GM18858 (cell line): Measurements from ENCODE around the gene STAM.

Experiments used
- ATAC-seq: cut with Tn5 transposase; IDR thresholded peaks from one replicate; pipeline ENCODE4 v1.9.1; 2021; ENCODE audit not compliant: unreplicated experiment

The STAM gene

DNA sequence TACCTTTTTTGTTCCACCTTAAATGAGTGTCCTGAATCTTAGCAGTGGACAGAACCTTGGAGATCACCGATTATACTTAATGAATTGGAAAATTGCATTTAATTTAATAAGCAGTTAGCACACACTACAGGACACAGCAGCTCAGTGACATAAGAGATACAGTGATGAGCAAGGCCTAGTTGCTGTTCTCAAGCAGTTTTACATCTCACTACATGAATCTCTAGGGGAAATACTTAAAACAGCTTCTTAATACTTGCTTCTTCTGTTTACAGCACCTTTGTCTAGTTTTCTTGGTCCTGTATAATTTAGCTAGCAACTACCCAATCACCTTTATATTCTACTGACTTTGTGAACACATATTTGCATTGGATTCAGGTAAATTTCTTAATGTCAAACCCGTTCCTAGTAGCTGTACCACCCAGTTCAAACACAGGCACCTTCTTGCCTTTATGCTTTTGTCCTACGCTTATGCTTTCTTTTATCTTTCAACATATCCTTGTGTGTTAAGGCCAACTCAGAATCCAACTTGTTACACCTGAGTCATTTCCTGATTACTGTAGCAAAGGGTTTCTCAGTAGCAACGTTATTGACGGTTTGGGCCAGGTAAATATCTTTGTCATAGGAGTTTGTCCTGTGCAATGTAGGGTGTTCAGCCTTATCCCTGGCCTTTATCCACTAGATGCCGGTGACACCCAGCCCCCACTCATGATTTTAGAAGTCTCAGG is 1.8 kb downstream of the STAM start:
- no peak for ATAC-seq

DNA sequence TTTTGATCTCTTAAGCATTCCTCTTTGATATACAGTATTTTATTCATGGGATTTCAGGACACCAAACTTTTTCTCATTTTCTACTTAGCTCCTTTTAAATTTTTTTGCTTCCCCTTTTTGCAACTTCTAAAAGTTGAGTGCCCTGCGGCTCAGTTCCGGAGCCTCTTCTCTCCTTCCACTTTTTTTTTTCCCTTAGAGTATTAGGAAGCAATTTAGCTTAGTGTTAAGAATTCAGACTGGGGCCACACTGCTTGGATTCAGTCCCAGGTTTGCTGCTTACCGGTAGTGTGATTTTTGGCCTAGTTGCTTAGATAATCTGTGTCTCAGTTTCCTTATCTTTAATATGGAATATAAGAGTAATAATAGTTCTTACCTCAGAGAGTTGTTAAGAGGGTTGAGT is 3.4 kb downstream of the STAM start:
- ATAC-seq = no peak

DNA sequence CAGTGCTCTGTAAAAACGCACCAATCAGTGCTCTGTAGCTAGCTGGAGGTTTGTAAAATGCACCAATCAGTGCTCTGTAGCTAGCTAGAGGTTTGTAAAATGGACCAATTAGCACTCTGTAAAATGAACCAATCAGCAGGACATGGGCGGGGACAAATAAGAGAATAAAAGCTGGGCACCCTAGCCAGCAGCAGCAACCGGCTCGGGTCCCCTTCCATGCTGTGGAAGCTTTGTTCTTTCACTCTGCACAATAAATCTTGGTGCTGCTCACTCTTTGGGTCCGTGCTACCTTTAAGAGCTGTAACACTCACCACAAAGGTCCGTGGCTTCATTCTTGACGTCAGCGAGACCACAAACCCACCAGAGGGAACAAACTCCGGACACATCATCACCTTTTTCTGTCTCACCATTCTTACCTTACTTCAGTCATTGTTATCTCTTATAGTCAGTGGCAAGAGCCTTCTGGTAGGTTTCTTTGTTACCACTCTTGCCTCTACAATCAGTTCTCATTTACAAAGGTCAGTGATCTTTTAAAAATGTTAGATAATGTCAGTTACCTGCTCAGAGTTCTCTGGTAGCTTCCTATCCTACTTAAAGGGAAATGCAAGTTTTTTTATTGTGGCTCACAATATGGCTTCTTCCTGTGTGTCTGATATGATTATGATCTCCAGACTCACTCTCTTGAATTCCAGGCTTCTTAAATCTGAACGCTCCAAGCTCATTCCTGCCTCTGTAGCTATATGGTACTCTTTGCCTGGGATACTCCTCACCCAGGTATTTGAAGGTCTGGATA is 4.5 kb downstream of the STAM start:
- no peak for ATAC-seq

DNA sequence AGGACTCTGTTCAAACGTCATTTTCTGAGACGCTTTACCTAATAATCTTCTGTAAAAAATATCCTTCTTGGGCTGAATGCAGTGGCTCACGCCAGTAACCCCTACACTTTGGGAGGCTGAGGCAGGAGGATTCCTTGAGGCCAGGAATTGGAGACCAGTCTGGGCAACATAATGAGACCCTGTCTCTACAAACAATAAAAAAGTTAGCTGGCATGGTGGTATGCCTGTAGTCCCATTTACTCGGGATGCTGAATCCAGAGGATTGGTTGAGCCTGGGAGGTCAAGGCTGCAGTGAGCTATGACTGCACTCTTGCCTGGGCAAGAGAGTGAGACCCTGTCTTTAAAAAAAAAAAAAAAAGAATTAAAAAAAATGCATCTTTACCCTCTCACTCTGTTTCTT is 5.1 kb downstream of the STAM start:
- no peak for ATAC-seq

DNA sequence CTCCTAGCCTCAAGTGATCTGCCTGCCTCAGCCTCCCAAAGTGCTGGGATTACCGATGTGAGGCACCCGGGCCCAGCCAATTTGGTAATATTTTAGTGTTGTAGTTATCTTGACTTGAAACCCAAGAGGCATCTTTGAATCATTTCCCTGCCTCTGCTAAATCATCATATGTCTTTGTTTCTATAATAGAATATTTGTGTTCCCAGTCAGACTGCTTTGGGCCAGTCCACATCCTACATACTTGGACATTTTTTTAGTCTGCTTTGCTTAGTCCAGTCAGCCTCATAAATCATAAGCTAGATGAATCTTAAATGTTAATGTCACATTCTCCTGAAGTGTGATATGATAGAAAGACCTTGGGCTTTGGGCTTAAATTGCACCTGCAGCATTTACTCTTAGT is 5.9 kb downstream of the STAM start:
- no peak for ATAC-seq

DNA sequence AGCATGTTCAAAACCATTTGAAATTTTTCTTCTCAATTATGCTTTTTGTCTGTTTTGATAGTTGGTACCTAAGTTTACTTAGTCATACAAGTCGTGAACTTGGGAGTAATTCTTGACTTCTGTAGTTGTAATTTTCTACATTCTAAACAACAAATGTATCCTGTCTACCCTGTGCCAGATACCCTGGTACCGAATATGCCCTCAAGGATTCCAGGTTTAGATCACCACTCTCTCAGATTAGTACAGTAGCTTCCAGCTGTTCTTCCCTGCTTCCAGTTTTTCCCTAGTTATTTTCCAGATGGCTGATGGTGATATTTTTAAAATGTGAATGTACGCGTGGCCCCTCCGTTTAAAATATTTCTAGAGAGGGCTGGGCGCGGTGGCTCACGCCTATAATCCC is 6.5 kb downstream of the STAM start:
- no peak for ATAC-seq

DNA sequence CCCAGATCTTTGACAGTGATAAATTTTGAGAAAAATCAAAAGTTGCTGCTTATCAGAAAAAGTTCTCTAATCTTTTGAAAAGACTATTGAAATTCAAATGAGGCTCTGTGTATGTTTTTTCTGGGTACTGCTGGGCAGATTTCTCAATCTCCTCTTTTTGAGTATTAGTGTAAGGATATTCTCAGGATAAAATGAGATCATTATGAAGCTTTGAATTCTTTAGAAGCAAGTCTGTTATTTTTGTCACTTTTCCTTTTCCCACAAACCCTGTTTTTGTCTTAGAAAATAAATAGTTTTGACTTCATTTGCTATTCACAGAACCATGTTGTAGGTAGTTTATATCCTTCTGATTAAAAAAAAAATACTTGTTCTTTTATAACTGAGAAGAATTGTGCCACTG is 7.9 kb downstream of the STAM start:
- no peak for ATAC-seq

DNA sequence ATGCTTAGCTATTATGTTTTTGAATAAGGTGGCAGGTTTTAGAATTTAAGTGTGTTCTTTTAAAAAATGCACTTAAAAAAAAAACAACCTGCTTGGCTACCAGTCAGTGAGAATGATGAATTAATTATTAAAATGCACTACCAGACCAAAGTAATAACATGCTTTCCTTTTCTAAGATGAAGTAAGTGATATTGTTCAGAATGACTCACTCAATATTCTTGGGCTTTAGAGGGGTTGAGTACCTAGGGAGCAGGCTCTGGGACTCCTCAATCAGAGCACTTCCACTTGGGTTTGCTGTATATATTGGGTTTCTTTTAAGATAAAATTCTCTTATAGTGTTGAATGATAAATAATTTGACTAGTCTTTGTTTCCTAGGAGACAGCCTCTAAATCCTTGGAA is 8.6 kb downstream of the STAM start:
- no peak for ATAC-seq

DNA sequence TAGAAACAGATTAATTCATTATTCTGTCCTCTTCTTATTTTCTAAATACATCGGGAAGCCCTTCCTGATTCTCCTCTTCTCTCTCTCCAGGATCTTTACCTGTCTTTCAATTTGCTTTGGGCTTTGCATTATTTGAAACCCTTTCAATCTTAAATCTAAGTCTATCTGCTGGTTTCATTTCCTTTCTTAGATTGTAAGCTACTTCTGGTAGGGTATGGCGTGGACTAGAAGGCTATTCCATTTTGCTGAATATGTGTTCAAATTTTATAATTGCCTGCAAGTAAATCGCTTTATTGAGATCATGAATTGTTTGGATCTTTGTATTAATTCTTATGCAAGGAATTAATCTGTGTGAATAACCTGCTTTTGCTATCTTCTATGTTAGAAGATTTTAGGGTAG is 11.1 kb downstream of the STAM start:
- no peak for ATAC-seq

DNA sequence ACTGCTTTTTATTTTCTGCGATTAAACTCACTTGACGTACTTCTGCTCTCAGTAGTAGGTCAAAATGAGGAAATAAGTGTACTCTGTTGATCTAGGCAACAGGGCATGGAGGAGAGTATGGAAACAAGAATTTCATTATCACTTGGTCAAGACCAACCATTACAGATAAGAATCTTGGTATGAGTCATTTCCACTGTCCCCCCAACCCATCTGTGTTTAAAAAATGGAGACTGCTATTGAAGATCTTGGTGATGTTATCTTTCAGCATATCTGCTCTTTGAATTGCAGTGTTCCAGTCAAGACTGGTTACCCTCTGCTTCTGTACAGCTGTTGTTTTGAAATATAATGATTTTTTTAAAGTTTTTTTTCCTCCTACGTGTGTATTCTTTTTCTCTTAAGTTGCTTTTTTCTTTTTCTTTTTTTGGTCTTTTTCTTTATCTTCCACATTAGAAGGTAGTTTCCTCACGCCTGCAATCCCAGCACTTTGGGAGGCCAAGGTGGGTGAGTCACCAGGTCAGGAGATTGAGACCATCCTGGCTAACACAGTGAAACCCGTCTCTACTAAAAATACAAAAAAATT is 11.7 kb downstream of the STAM start:
- peak; percentile 96 for ATAC-seq

DNA sequence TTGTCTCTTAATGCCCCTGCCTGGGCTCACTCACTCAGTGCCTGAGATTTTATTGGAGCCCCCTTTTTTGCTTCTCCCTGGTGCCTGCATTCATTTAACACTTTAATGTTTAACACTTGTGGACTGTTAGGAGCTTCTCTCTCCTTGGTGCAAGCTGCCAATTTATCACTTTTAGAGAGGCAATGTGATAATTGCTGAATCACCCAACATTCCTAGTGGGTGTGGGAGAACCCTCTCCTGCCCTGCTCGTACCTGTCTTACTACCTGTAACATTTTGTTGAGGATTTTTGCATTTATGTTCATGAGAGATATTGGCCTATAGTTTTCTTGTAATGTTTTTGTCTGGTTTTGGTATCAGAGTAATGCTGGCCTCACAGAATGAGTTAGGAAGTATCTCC is 13.2 kb downstream of the STAM start:
- no peak for ATAC-seq

DNA sequence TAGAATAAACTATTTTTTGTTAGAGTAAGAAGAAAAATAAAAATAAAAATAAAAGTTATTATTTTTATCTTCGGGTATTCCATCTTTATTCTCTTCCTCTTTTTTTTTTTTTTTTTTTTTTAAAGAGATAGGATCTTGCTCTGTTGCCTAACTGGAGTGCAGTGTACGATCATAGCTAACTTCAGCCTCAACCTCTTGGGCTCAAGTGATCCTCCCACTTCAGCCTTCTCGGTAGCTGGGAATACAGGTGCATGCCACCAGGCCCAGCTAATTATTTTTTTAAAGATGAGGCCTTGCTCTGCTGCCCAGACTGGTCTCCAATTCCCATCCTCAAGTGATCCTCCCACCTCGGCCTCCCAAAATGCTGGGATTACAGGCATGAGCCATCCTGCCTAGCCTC is 15.4 kb downstream of the STAM start:
- ATAC-seq = no peak

DNA sequence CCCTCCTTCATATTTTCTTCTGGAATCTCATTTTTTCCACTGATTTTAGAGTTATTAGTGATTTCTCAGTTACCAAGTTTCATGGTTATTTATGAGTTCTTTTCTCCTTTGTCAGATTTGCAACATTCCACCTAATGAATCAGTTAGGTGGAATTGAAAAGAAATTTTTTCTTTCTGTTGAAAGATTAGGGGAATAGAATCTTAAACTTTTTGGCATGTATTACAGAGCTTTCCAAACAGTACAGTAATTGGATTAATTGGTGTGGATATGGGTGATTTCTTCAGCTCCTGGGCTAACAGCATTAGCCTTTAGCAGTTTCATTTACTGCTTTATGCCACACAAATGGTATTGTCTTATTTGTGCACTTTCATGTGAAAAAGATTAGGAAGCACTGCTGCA is 17.0 kb downstream of the STAM start:
- ATAC-seq = no peak

DNA sequence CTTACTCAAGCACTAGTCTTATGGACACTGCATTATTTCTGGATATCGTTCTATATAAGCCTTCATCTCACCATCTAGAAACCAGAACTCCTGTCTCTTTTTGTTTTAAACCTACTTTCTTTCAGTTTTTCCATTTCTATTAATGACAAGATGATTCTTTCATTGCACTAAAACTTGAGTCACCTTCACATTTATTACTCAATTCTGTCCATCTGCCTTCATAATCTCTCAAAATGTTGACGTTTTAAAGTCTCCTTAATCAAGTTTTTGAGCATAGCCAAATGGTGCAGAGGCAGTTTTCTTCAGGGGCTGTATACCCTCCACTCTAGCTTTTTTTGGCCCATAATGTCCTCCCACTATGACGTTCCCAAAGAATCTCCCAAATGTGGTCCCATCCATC is 17.6 kb downstream of the STAM start:
- no peak for ATAC-seq

DNA sequence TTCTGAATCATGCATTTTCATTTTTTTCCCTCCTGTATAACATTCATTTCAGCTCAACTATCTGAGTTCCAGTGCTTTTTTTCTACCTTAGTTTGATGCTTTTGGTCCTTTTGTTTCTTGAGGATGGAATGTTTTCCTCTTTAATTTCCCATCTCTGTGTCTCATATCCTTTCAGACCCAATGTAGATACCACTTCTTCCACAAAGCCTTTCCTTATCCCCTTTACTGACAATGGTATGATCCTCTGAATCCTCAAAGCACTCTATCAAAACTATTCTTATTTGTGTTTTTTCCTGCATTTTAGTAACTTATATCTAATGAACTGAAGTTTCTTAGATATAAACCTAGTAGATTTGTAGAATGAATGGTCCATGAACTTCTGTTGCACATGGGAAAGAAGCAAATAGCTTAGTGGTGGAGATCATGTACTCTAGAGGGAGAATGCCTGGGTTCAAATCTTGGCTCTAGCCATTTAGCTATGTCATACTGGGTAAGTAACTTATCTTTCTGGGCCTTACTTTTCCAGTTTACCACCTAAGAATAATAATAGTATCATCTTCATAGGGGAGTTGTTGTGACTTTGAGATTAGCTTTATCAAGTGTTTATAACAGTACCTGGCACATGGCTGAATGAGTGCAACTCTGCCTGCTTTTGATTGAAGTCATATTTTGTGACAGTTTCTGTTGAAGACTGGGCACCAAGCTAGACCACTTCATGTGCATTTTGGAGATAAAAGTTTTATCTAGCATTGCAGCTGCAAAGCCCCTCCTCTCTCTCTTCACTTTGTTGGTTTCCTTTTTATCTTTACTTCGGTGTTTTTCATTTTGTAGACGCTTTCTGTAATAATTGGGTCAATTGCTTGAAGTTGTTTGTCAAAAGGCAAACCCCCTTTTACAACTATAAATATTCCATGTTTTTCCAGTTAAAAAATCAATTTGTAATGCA is 18.5 kb downstream of the STAM start:
- ATAC-seq = no peak

DNA sequence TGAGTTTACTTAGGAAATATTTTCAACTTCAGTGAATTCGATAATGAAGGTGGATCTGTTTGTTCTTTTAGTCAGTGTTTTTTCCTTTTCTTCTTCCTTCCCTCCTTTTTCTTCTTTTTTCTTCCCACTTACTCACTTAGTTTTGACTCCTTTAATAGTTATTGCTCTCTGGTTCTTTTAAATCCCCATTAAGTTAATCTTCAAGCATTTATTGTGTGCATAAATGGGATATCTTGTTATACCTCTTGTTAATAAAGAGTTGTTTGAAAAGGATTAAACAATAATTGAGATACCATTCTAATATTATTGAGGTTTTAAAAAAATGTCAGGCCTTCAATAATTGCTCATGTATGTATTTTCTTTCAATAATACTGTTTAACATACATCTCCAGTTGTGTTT is 19.5 kb downstream of the STAM start:
- no peak for ATAC-seq

DNA sequence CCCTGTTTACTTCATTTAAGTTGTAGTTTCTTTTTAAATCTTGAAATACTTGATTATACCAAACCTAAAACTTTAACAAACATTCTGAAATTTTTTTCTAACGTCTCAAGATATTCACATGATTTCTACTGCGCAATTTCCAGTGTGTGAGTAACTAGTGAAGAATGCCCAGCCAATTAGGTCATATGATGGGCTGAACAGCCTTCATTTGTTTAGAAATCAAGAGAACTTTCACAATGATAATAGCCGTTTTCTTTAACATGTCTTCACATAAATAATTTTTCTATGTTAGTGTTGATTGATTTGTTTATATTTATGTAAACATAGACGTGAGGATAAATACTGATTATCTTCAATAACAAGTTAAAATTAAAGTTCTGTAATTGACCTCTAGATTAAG is 21.8 kb downstream of the STAM start:
- no peak for ATAC-seq

DNA sequence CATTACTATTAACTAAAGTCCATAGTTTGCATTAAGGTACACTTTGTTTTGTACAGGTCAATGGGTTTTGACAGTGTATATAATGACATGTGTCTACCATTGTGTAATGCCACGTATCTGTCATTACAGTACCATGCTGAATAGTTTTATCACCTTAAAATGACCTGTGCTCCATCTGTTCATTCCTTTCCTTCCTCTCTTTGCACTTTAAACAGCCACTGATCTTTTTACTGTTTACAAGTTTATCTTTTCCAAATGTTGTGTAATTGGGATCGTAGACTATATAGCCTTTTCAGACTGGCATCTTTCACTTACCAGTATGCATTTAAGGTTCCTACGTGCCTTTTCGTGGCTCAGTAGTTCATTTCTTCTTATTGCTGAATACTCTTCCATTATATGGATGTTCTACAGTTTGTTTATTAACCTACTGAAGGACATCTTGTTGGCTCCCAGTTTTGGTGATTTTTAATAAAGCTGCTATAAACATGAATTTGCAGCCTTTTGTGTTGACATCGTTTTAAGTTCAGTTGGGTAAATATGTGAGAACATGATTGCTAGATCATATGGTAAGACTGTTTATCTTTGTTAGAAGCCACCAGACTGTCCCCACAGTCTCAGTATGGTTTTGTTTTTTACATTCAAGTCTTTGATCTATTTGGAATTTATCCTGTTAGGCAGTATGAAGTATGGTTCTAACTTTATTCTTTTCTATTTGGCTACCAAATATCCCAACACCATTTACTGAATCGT is 24.7 kb downstream of the STAM start:
- peak; percentile 18 for ATAC-seq

DNA sequence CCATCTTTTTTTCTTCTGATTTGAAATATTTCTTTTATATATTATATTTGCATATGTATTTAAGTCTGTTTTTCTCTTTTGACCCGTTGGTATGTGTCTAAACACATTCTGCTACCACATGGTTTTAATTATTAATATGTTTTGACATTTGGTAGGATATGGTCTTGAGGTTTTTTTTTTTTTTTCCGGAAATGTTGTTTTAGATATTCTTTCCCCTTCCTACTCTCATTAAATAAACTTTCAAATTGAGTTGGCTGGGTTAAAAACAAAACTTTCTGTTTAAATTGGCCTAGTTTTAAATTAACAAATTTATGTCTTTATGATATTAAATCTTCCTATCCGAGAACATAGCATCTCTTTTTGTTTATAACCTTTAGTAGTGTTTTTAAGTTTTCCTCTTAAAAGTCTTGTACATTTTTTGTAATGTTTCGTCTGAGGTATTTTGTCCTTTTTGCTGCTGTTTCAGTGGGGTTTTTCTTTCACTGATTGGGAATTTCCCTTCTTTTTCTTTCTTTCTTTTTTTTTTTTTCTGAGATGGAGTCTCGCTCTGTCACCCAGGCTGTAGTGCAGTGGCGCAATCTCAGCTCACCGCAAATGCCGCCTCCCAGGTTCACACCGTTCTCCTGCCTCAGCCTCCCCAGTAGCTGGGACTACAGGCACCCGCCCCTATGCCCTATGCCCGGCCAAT is 25.4 kb downstream of the STAM start:
- ATAC-seq = peak; percentile 66

DNA sequence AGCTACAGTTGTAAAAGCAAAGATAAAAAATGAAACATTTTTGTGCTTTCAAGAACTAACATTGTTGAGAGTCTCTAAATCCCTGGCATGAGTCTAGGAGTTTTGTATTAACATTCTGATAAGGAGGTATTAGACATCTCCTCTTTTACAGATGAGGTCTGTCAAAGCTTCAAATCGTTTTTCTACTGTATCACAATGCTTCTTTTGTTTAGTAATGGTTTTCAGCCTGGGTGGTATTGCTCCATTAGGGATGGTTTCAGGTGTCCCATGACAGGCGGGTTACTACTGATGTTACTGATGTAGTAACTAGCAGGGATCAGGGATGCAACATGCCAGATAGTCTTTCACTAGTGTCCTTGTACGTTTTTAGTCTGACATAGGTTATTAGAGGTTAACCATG is 27.4 kb downstream of the STAM start:
- no peak for ATAC-seq
